Stromal cell of bone marrow (primary cell): ENCODE data around the gene STAB2.

Source experiments
- DNase-seq: peaks from one replicate; pipeline ENCODE4 v3.0.0-alpha.2; 2012; ENCODE audit warnings: low read depth

STAB2 gene

DNA sequence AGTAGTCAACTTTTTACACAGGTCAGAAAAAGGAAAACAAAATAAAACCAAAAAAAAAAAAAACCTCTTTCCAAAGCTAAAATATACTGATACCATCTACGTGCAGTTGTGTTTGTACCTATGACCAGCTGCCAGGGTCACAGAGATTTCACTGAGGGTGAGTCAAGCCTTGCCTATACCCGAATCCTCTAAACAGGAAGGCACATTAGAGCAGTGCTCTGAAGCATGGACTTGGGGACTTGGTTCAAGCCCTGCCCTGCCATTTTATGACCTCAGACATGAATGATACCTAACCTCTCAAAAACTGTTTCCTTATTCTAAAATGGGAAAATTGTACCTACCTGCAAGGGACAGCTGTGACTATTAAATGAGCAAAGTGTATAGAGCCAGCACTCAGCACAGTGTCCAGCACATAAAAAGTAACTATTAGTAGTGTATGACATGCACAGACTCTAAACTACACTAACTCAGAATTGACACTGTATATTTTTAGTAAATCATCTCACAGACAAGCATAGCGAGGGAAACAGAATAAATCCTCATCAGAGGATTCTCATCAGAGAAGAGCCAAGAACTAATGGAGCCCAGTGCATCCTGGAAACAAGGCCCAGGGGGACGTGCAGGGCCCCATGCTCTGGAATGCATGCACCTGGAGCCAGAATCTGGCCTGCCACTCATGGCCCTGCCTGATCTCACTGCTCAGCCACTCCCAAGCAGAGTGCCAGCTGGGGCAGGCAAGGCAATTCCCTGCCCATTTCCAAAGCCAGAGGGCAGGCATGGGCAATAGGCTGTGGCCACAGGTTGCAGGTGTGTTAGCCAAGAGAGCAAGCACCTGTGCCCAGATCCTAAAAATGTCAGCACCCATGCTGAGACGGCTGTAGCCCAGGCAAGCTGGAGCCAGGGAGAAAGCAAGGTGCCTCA lies 196.9 kb downstream of the STAB2 start:
- DNase-seq = no peak

DNA sequence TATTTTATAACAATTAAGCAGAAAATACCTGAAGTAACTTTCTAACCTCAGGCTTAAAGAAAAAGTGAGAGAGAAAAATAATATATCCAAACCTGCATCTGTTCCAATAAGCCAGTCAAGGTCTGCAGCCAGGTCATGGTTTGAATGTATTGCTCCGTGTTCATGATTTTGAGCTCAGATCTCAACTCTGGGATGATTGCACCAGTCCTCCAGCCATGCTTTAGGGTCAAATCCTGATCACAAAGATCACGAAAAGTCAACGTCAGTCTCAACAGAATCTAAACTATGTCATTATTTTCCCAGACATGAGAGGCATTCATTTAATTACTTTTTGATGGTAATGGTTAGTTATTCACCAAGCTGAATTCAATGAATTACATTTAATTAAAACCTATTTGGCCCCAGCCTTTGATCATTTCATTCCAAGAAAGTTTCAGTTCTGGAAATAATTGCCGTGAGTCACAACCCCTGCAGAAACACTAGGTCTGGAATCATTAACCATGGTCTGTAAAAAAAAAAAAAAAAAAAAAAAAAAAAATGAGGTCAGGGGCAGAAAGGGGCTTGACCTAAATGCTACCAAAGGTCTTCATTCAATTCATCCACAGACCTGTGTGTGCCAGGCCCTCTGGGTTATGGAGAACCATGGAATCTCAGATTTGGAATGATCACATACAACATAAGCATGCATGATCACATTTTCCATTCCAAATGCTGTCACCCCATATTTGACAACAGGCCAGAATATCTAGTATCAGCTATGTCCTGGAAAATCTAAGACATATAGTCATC lies 198.4 kb downstream of the STAB2 start:
- no peak for DNase-seq

DNA sequence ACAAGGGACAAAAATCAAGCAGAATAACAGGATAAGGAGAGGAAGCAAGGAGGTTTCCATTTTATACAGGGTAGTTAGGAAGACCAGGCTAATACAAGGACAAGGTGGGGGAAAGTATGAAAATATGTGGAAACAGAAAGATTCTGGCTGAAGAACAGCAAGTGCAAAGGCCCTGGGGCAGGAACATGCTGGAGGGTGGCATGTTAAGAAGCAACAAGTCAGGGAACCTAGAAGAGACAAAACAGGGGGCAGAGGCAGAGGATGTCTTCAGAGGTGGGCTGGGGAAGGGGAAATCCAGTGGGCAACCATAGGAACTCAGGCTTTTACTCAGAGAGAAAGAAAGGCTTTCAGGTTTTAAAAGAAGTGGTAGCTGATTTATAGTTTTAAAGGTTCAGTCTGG lies 199.1 kb downstream of the STAB2 start:
- DNase-seq = no peak

DNA sequence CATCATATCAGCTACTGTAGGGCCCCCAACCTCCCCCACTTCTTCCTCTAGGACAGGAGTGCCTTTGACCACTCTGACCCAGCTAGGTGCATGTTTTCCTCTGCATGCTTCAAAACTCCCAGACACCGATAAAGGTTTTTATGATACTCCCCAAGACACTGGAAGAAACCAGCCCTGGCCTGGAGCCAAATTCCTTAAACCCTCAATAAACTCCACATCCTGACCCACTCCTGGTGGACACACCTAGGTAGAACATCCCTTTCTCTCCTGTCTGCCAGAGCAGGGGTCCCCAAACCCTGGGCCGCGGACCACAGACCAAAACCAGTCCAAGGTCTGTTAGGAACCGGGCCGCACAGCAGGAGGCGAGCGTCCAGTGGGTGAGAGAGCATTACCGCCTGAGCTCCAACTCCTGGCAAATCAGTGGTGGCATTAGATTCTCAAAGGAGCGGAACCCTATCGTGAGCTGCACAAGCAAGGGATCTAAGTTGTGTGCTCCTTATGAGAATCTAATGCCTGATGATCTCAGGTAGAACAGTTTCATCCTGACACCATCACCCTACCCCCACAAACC lies 204.4 kb downstream of the STAB2 start:
- no peak for DNase-seq

DNA sequence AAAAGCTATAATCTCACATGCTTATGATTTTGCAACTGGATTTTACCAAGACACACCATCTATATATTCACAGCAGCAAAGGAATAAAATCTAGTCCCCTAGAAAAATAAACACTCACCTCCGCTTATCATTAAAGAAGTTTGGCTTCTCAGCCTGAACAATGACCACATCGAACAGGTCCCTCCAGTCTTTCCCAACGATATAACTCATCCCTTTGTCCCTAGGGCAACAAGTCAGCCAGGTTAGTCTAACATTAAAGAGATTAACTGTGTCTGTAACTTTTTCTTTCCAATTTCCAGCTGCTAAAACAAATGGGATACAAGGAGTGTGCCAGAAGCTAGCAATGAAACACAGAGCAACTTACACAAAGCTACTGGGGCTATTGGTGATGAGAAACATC lies 206.0 kb downstream of the STAB2 start:
- no peak for DNase-seq

DNA sequence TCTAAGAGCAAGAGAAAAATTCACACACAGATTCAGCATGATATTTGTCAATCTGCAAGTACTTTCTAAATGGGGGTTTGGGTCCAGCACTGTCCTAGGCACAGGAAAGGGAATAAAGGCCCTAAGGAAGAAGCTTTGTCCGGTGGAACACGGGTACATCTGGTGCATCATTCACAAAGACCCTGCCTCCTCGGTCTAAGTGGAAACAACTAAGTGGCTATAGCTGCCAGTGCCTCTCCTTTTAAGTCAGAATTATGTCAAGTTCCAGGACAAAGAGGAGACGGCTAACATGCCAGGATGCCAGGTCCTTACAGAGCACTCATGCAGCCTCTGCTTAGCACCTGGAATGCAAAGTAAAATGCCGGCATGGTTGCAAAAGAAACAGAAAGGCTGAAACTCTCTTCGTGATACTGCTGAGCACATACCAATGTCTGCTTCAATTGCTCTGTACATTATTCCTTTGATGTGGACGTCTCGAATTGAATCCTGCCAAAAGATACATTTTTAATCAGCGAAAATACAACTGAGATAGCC lies 206.5 kb downstream of the STAB2 start:
- DNase-seq = no peak

DNA sequence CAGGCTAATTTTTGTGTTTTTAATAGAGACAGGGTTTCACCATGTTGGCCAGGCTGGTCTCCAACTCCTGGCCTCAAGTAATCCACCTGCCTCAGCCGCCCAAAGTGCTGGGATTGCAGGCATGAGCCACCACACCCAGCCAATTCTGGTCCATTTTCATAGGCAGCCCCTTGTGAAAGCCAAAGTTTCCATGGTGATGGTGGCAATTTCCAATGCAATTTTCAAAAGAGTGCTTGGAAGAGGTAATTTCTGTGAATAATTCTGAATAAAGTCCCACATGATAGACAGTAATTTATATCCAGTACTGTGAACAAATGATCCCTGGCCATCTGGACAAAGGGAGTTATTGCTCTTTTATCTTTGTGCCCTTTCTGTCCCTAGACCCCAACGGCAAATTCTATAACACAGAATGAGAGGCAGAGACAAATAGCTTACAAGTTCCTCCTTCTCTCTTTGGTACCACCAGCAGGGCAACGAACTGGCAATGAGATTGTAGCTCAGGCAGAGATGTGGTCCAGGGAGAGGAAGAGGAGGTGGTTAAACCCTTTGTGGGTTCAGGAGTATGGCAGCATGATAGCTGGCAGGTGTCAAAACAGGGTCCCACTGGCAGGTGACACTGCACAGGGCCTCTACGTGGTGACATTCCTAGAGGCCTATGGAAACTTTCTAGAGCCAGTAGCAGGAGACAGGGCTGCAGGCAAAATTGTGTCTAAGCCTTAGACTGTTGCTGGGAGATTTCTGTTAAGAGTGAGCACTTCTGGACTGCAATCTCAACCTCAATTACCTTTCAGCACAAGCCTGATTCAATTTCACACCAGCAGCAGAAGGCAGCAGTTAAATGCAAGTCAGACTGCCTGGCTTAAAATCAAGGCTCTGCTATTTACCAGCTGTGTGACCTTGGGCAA lies 207.5 kb downstream of the STAB2 start:
- no peak for DNase-seq

DNA sequence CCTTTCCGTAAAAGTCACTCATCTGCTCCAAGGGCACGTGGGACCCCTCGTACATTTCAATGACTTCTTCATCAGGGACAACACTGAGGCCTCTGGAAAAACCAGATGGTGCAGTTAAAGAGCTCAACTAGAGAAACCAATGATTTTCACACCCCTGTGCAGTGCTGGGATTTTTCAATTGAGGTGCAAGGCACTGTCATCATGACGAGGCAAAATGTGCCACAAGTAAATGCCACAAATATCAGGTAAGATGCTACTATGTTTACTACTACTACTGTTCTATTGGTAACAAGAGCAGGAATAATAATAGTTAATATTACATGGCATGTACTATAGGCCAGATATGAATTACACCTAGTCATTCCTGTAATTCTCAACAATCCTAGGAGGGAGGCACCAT lies 211.5 kb downstream of the STAB2 start:
- DNase-seq = no peak

DNA sequence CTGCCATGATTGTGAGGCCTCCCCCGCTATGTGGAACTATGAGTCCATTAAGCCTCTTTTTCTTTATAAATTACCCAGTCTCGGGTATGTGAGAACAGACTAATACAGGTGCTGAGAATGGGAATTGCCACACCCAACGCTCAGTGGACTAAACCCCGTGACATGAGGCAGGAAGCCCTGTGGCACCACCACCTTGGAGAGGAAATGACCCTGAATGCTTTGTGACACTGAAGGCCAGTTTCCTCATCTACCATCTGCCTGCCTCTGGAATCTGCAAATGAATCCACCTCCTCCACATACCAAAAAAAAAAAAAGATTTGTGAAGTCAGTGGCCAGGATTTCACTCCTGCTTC lies 212.4 kb downstream of the STAB2 start:
- DNase-seq = no peak

DNA sequence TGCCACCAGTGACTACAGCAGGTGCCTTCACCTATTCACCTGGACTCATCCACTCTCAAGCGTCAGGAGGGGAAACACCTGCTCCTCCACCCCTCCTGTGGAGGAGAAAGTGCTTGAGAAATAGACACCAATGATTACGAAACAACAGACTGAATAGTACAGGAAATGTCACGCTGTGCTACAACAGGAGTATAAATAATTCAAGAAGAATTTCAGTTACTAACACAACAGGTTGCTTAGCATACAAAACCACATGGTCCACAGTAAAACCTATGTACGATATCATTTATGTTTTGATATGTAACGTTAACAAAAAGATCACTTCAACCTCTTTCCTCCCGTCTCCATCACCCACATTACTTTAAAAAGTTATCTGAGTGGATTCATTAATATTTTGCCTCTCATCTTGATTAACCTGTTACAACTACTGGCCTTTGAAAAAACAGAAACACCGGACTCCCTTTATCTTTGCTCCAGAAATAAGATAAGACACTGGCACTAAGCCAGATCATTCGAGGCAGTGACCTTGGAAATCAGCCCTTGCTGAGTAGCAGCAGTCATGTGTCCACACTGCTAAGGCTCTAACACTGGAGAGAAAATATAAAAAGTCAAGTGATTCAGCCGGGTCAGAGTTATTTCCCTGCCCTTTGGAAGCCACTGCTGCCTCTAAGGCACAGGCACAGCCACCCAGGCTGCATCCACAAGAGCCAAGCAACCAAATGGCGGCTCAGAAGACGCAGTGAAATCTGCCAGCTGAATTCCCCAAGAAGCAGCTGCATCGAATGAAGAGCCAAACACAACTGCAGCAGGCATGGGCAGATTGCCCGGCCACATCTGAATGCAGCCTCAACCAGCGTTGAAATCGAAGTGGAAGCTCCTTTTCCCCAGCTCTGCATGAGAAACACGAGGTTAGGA lies 213.0 kb downstream of the STAB2 start:
- peak; percentile 66 for DNase-seq

DNA sequence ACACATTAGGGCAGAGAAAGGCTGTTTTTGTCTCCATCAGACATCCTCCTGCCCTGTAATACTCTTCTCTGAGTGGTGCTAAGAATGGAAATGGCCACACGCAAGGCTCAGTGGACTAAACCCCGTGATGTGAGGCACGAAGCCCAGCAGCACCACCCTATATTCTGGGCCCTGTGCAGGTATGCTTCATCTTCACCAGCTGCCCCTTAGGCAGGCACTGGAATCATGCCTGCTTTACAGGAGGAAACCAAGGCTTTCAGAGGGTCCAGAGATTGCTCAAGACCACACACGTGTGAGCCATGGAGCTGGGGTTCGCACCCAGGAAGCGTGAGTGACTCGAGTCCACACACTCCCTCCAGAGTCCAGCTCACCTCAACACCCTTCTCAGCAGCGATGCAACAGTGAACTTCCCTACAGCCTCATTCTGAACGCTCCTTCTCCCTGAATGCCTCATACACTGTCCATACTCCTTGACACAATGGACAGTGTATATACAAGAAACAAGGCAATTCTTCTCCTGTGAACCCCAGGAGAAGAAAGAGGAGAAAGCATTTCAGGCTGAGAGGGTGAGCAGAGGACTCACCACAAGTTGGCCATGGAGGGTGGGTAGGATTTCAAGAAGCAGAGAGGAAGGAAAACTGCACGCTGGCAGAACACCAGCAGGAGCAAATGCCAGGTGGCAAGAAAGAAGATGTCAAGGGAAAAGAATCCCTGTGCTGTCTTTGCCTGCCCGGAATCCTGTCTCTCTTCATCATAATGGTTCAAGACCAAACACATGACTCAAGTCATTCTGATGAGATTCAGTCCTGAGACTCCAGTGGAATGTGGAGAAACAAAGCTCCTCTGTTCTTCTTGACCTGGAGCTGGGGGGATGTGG lies 214.9 kb downstream of the STAB2 start:
- no peak for DNase-seq

DNA sequence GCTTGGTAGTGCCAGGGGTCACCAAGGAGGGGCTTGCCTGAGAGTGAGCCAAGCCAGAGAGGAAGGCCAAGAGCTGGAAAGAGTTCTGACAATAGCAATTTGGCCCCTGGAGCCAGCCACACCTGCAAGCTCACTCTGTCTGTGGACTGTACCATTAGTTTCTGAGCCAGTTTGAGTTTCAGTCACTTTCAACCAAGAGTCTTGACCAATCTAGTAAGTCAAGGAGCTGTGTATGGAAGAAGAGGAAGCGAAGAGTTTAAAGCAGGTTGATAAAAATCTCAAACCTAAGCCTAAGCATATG lies 215.5 kb downstream of the STAB2 start:
- no peak for DNase-seq

DNA sequence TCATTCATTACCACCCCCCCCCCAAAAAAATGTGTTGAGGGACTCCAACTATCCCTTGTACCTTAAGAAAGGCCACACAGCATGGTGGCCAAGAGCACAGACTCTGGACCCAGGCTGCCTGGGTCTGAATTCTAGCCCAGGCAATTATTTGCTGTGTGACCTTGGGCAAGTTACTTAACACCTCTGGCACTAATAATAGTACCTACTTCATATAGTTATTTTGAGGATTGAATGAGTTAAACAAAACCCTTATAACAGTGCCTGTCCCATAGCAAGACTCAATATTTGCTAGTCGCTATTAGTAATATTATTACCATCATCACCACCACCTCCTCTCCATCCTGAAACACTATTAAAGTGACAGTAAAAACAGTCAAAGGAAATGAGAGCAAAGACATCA lies 216.8 kb downstream of the STAB2 start:
- DNase-seq = no peak

DNA sequence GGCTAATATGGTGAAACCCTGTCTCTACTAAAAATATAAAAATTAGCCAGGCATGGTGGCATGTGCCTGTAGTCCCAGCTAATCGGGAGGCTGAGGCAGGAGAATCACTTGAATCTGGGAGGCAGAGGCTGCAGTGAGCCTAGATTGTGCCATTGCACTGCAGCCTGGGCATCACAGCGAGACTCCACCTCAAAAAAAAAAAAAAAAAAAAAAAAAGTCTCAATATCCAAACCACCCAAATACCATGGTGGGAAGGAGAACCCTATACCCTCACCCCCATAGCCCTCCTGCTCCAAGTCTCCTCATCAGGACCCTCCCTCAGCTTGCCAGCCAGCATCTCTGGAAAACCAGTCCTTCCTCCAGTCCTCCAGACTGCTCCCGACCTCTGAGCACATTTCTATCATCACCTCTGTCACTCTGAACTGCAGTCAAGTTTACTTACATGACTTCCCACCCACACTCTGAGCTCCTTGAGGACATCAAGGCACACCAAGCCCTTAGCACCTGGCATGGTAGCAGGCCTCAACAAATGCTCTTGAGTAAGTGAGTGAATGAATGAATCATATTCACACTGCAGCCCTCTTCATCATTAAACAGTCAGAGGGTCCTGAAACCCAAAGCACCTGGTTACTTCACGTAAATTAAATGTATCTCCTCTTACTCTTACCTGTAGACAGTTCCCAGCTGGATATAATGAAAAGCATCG lies 218.7 kb downstream of the STAB2 start:
- no peak for DNase-seq

DNA sequence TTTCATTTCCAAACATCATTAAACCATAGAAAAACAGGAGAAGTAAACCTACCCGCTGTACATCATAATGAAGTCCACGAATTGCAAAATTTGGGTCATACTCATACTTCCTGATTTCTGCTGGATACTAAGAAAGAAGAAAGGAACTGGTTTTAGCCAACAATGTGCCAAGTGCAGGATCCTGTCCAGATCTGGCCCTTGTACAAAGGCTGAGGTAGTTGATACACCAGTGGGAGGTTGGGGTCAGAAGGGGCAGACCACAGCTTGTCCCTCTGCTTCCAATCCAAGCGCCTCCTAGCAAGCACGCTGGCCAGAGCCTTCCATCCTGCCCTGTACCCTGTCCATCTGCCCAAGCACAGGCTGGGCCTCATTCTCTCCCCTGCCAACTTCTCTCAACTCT lies 219.7 kb downstream of the STAB2 start:
- no peak for DNase-seq

DNA sequence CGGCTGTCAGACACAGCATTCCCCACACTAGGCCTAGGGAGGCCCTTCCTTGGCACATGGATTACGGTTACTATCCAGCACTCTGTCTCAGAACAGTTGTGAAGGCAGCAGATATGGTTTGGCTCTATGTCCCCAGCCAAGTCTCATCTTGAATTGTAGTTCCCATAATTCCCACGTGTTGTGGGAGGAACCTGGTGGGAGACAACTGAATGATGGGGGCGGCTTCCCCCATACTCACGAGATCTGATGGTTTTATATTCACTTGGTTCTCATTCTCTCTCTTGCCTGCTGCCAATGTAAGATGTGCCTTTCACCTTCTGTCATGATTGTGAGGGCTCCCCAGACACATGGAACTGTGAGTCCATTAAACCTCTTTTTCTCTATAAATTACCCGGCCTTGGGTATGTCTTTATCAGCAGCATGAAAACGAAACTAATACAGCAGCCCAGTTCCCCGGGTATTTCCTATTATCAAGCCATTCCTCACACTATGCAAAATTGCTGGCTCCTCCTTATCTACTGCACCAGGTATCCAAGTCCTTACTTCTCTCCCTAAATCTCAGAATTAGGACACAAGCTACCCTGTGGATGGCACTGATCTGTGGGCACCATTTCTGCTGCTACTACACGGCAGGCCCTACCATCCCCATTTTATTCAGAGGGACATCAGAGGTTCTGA lies 220.6 kb downstream of the STAB2 start:
- no peak for DNase-seq

DNA sequence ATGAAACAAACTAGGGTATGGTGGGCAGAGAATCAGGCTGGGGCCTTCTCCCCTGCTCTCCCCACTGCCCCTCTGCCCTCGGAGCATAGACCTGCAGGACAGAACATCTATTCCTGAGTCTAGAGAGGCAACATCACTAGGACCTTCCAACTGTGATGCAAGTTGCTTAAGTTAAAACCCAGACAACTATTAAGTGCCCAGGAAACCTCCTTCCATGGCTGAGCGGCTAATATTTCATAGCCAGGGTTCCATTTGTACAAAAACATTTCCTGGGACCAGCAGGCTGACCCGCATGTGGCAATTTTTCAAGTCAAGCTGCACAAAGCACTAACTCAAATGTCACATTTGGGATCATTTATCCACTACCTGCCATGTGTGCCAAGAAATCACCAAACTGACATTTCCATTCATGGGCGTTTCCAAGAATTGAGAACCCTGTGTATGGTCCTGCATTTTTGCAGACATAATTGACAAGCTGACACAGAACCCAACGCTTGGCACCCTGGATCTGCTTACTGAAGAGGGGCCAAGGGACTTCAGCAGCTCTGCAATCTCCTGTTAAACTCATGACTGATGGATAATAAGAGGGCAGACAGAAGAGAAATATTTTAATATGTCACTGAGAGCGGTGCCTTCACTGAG lies 221.3 kb downstream of the STAB2 start:
- DNase-seq = no peak

DNA sequence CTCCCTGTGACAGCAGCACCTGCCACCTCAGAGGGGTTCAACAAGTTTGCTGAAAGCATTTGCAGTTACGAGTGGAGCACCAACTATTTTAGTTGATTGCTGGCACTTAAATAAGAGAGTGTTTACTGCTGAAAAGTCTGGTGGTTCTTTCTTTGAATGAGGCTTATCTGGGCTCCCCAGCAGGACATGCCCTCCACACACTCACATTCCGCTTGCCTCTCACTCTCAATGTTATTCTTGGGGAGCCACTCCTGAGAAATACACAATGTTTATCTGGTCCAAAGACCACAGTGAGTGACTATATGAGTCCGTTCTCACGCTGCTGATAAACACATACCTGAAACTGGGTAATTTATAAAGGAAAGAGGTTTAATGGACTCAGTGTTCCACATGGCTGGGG lies 222.1 kb downstream of the STAB2 start:
- DNase-seq = no peak
